ENCODE data around the gene TJP1. TPM values are rescaled to one million over a fixed set of nuclear protein-coding genes. Genes with fewer than 3 reads are reported as not detected.

TJP1 gene
- total RNA-seq, 1 experiment from 2014 or later = 44.3 TPM

DNA sequence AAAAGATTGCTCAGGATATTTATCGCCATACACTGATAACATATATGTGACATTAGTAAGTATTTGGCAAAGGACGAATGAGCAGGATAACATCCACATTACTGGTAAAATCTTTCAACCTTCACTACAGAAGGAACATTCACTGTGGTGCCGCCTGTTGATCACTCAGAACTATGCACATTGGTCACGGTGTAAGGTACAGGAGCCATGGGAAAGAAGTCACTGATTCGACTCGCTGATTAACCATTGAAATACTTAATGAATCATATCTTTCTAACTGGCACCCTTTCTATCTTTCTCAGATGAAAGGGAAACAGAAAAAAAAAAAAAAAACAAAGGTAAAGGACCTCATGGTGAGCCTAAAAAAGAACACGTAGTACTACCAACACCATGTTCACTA is 68.8 kb downstream of the TJP1 start:
- no peak for TF ChIP-seq CTCF (IDR thresholded peaks at IDR 0.05; ENCODE audit: unreplicated experiment)
- no TSS peak for BruUV-seq (replicated peaks)
- no peaks in the 10 kb centered on the region for H3K36me3 Mint-ChIP-seq (ENCODE audit: insufficient read depth, unreplicated experiment)
- CTCF ChIA-PET = no interaction called here
- intact Hi-C loops (cut with micrococcal nuclease; ENCODE audit: unreplicated experiment) = no loop called here
- no peak overlapping the region for H3K27ac Mint-ChIP-seq (ENCODE audit: unreplicated experiment)
- DNase-seq = no peak
- H3K4me3 Mint-ChIP-seq (ENCODE audit: low read depth, unreplicated experiment) = no peak overlapping the region
- no peaks in the 10 kb centered on the region for H3K9me3 Mint-ChIP-seq (ENCODE audit: low read depth, unreplicated experiment)
- no peaks in the 10 kb centered on the region for H3K27me3 Mint-ChIP-seq (ENCODE audit: unreplicated experiment)
- H3K4me1 Mint-ChIP-seq (ENCODE audit: low read depth, unreplicated experiment) = no peaks in the 10 kb centered on the region

DNA sequence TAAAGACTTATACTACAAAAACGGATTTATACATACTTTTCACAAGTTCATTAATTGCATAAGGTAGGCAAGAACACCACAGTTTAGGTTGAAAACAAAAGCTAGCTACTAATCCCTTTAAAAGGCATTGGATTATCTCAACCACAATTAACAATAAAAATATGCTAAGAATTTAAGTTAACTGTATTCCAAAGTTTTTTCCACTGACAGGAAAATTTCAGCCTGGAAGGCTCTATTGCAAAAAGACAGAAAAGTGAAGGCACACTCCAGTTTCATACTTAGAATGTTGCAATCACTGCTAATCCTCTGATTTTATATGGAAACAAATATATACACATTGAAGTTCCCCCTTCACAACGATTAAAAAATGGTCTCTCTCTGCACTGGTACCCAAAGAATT is 71.5 kb downstream of the TJP1 start:
- CTCF ChIA-PET = no interaction called here
- H3K36me3 Mint-ChIP-seq (ENCODE audit: insufficient read depth, unreplicated experiment) = no peaks in the 10 kb centered on the region
- no peak overlapping the region for H3K27ac Mint-ChIP-seq (ENCODE audit: unreplicated experiment)
- no peaks in the 10 kb centered on the region for H3K9me3 Mint-ChIP-seq (ENCODE audit: low read depth, unreplicated experiment)
- H3K27me3 Mint-ChIP-seq (ENCODE audit: unreplicated experiment) = no peaks in the 10 kb centered on the region
- BruUV-seq (replicated peaks) = no TSS peak
- H3K4me3 Mint-ChIP-seq (ENCODE audit: low read depth, unreplicated experiment) = no peak overlapping the region
- TF ChIP-seq CTCF (IDR thresholded peaks at IDR 0.05; ENCODE audit: unreplicated experiment) = no peak
- H3K4me1 Mint-ChIP-seq (ENCODE audit: low read depth, unreplicated experiment) = no peaks in the 10 kb centered on the region
- intact Hi-C loops (cut with micrococcal nuclease; ENCODE audit: unreplicated experiment) = no loop called here
- DNase-seq = no peak

- DNase-seq = no peak
- H3K36me3 Mint-ChIP-seq (ENCODE audit: insufficient read depth, unreplicated experiment) = no peaks in the 10 kb centered on the region
- no peak overlapping the region for H3K4me3 Mint-ChIP-seq (ENCODE audit: low read depth, unreplicated experiment)
- no peak for TF ChIP-seq CTCF (IDR thresholded peaks at IDR 0.05; ENCODE audit: unreplicated experiment)
- intact Hi-C loops (cut with micrococcal nuclease; ENCODE audit: unreplicated experiment) = loop anchor here (5.0 to 10.0 kb wide), 2 partner anchors 65 to 178 kb away; no protein-coding TSS in a partner anchor
- CTCF ChIA-PET = no interaction called here
- BruUV-seq (replicated peaks) = no TSS peak
- H3K27ac Mint-ChIP-seq (ENCODE audit: unreplicated experiment) = no peak overlapping the region
- no peaks in the 10 kb centered on the region for H3K9me3 Mint-ChIP-seq (ENCODE audit: low read depth, unreplicated experiment)
- H3K27me3 Mint-ChIP-seq (ENCODE audit: unreplicated experiment) = no peaks in the 10 kb centered on the region
- no peaks in the 10 kb centered on the region for H3K4me1 Mint-ChIP-seq (ENCODE audit: low read depth, unreplicated experiment)
Observed at GRCh38 chr15:29749365-29750086, 72.7 kb downstream of the TJP1 start.

DNA sequence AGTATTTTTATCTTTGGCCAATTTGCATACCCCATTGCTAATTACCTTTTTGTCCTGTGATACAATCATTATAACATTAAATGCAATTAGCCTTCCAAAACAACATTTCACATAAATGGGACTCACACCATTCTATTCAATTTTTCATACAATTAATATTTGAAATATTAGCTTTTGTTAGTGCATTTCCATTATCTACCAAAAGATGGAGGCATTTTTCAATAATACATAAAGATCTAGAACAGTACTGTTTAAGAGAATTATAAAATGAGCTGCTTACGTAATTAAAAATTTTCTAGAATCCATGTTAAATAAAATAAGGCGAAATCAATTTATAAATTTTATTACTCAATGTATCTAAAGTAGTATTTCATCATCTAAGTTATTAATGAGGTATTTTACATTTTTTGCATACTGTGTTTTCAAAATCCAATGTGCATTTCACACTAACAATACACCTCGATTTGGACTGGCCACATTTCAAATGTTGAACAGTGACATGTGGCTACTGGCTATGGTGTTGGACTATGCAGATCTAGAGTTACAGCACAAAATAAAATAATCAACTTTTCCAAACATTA is 74.3 kb downstream of the TJP1 start:
- no peaks in the 10 kb centered on the region for H3K9me3 Mint-ChIP-seq (ENCODE audit: low read depth, unreplicated experiment)
- BruUV-seq (replicated peaks) = no TSS peak
- no peak overlapping the region for H3K4me3 Mint-ChIP-seq (ENCODE audit: low read depth, unreplicated experiment)
- no peaks in the 10 kb centered on the region for H3K4me1 Mint-ChIP-seq (ENCODE audit: low read depth, unreplicated experiment)
- CTCF ChIA-PET = interaction anchor here (0.5 to 1.1 kb wide), 4 partner anchors 53 to 328 kb away, joined by 3 to 12 read pairs (median 3); no protein-coding TSS in a partner anchor
- TF ChIP-seq CTCF (IDR thresholded peaks at IDR 0.05; ENCODE audit: unreplicated experiment) = no peak
- no peak for DNase-seq
- H3K27me3 Mint-ChIP-seq (ENCODE audit: unreplicated experiment) = no peaks in the 10 kb centered on the region
- no peaks in the 10 kb centered on the region for H3K36me3 Mint-ChIP-seq (ENCODE audit: insufficient read depth, unreplicated experiment)
- intact Hi-C loops (cut with micrococcal nuclease; ENCODE audit: unreplicated experiment) = loop anchor here (5.0 to 10.0 kb wide), 2 partner anchors 63 to 179 kb away; no protein-coding TSS in a partner anchor
- no peak overlapping the region for H3K27ac Mint-ChIP-seq (ENCODE audit: unreplicated experiment)
